Upper lobe of right lung (tissue), 1 donor: ENCODE data around the gene KLHL10. TPM values are rescaled to one million over a fixed set of nuclear protein-coding genes. Genes with fewer than 3 reads are reported as not detected.
A peak's percentile ranks its signal among the peaks of the same experiment; 100 is the strongest.
"Not testable (repeated sequence)": the region's sequence is repeated elsewhere in the genome, so short reads cannot be mapped to it uniquely, and the experiment has no call there.

Source experiments
- ATAC-seq: fragments of 200-7000 bp; cut with Tn5 transposase; one replicate; pipeline ENCODE4 v1.9.1; 2020; ENCODE audit warnings: mild to moderate bottlenecking, moderate library complexity
- DNase-seq: peaks from one replicate; pipeline ENCODE4 v3.0.0-alpha.2; 2020
- H3K27ac ChIP-seq: fragments of 200-600 bp; one replicate; pipeline ENCODE4 v1.8.0; 2022
- H3K27me3 ChIP-seq: fragments of 200-600 bp; one replicate; pipeline ENCODE4 v1.8.0; 2022; ENCODE audit warnings: mild to moderate bottlenecking
- H3K36me3 ChIP-seq: fragments of 200-600 bp; one replicate; pipeline ENCODE4 v1.8.0; 2022
- H3K4me1 ChIP-seq: fragments of 200-600 bp; one replicate; pipeline ENCODE4 v1.8.0; 2022
- H3K4me3 ChIP-seq: fragments of 200-600 bp; one replicate; pipeline ENCODE4 v1.8.0; 2022; ENCODE audit warnings: mild to moderate bottlenecking
- H3K9me3 ChIP-seq: fragments of 200-600 bp; one replicate; pipeline ENCODE4 v1.8.0; 2022
- intact Hi-C: fragments of 100-400 bp; cut with DNase I; formaldehyde crosslinking; loops from one replicate; pipeline ENCODE4 v1.11.0; 2022
- total RNA-seq: library from RNA; stranded (reverse); fragmentation: NEBNext Ultra II Directional; extraction: Animal tissue kit (Norgen Biotek cat#: 25700); gene quantifications from one replicate; pipeline ENCODE4 v1.2.1, GENCODE V29; 2021
- TF ChIP-seq, protein P1 (sequence below): fragments of 200-600 bp; IDR thresholded peaks from one replicate; pipeline ENCODE4 v1.8.0; 2022; ENCODE audit warnings: antibody characterized with exemption
- donor health status: DM: no; HTN: yes; CAD: no; lungs with severe emphysema.

Gene KLHL10
- total RNA-seq, 1 donor from 2014 or later, result 0.29 TPM

- DNase-seq (peak; percentile 23), ATAC-seq (no peak)
- Histone ChIP-seq H3K4me1 (peaks cover 11% of the 10 kb centered on the region), H3K4me3 (peak overlapping the region; percentile 96), H3K9me3 (no peaks in the 10 kb centered on the region), H3K36me3 (peaks cover 14% of the 10 kb centered on the region), H3K27me3 (no peaks in the 10 kb centered on the region), H3K27ac (peak overlapping the region; percentile 80)
- TF ChIP-seq, protein P1, sequence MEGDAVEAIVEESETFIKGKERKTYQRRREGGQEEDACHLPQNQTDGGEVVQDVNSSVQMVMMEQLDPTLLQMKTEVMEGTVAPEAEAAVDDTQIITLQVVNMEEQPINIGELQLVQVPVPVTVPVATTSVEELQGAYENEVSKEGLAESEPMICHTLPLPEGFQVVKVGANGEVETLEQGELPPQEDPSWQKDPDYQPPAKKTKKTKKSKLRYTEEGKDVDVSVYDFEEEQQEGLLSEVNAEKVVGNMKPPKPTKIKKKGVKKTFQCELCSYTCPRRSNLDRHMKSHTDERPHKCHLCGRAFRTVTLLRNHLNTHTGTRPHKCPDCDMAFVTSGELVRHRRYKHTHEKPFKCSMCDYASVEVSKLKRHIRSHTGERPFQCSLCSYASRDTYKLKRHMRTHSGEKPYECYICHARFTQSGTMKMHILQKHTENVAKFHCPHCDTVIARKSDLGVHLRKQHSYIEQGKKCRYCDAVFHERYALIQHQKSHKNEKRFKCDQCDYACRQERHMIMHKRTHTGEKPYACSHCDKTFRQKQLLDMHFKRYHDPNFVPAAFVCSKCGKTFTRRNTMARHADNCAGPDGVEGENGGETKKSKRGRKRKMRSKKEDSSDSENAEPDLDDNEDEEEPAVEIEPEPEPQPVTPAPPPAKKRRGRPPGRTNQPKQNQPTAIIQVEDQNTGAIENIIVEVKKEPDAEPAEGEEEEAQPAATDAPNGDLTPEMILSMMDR, result no peak
- intact Hi-C loops, result no loop called here
Observed at GRCh38 chr17:41836550-41837196, 952 bp upstream of the KLHL10 start.

GRCh38 chr17:41839448-41839847 lies 1.8 kb downstream of the KLHL10 start:
- H3K4me3 ChIP-seq, ATAC-seq, intact Hi-C loops, H3K27ac ChIP-seq, H3K27me3 ChIP-seq, H3K36me3 ChIP-seq, DNase-seq, H3K9me3 ChIP-seq: not testable (repeated sequence)
- H3K4me1 ChIP-seq, result peaks cover 11% of the 10 kb centered on the region

- ATAC-seq, H3K9me3 ChIP-seq, intact Hi-C loops, H3K27me3 ChIP-seq, DNase-seq, H3K4me1 ChIP-seq, H3K27ac ChIP-seq, H3K36me3 ChIP-seq, H3K4me3 ChIP-seq: not testable (repeated sequence)
Observed at GRCh38 chr17:41840781-41841180, 3.2 kb downstream of the KLHL10 start.

GRCh38 chr17:41844971-41845370 lies 7.3 kb downstream of the KLHL10 start:
- H3K36me3 ChIP-seq, result no peaks in the 10 kb centered on the region
- H3K9me3 ChIP-seq, result no peaks in the 10 kb centered on the region
- no peak overlapping the region for H3K4me3 ChIP-seq
- TF ChIP-seq, protein P1, result no peak
- DNase-seq (no peak), ATAC-seq (no peak)
- intact Hi-C loops, result no loop called here
- no peak overlapping the region for H3K27ac ChIP-seq
- H3K4me1 ChIP-seq, result no peaks in the 10 kb centered on the region
- H3K27me3 ChIP-seq, result no peaks in the 10 kb centered on the region

DNA sequence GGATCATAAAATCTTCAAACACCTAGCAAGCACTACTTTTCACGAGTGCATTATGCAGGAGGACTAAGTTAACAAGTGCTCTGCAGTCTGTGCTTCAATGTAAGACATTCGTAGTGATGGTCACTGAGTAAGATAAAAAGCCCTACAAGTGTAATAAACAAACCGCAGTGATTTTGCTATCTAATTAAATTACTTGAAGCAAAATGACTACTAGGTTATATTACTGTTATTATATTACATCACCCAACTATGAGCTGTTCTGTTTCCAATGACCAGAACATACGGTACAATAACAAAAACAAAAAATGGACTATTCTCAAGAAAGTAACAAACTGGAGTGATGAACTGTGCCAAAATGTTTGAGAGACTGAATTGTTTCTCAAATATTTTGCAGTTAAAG lies 11.2 kb downstream of the KLHL10 start:
- Histone ChIP-seq H3K9me3 (no peaks in the 10 kb centered on the region), H3K36me3 (peaks cover 13% of the 10 kb centered on the region), H3K27me3 (no peaks in the 10 kb centered on the region), H3K27ac (no peak overlapping the region), H3K4me3 (no peak overlapping the region), H3K4me1 (no peaks in the 10 kb centered on the region)
- ATAC-seq (no peak), DNase-seq (no peak)
- intact Hi-C loops, result no loop called here
- TF ChIP-seq, protein P1, result no peak

DNA sequence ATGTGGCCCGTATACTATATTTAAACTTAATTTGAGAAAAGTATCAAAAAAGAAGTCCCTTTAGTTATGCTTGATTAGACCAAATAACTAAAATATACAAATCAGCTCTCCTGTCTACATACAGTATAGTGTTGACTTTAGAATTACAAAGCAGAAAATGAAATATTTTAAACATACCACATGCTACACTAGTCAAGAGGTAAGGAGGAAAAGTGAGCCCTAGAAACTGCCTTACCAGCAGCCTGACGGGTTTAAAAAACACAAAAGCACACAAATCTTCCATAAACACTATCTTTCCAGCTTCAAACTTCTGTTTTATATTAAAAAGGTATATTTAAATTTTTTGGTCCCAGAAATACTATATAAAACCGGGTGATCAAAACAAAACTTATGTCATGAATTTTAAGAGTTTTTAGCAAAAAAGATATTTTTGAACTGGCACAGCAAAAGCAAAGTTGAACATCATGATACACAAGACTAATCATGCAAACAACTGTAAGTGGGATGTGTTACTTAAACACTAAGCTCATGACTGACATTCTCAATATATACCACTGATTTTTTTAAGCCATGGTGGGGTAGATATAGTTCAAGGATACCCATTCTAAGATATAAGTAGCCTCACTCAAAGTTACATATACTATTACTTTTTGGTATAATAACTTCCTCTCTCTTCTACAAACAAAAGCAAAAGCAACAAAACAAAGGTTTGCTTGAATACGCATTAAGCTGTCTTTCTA lies 11.8 kb downstream of the KLHL10 start:
- intact Hi-C loops, result no loop called here
- Histone ChIP-seq H3K36me3 (peaks cover 19% of the 10 kb centered on the region), H3K4me1 (no peaks in the 10 kb centered on the region), H3K27ac (no peak overlapping the region), H3K9me3 (no peaks in the 10 kb centered on the region), H3K27me3 (no peaks in the 10 kb centered on the region), H3K4me3 (no peak overlapping the region)
- ATAC-seq (no peak), DNase-seq (no peak)
- TF ChIP-seq, protein P1, result no peak

- H3K9me3 ChIP-seq, H3K4me1 ChIP-seq, ATAC-seq, H3K27ac ChIP-seq, intact Hi-C loops, DNase-seq, H3K4me3 ChIP-seq, H3K27me3 ChIP-seq: not testable (repeated sequence)
- peaks cover 25% of the 10 kb centered on the region for H3K36me3 ChIP-seq
Observed at GRCh38 chr17:41851382-41851781, 13.8 kb downstream of the KLHL10 start.
